Esophagus squamous epithelium (tissue), 5 donors: Measurements from ENCODE around the gene MAST3. TPM values are rescaled to one million over a fixed set of nuclear protein-coding genes. Genes with fewer than 3 reads are reported as not detected.

Experiments used
- DNase-seq: peaks from one replicate; lab custom pipeline; 2025; lab: John Stamatoyannopoulos, UW
- H3K27ac ChIP-seq, 4 donors: fragments of 200-600 bp; sonication (generic); one replicate each; pipeline ENCODE4 v1.5.1; 2016 to 2019; ENCODE audit warnings: mild to moderate bottlenecking in 1 of 4
- H3K27me3 ChIP-seq, 4 donors: fragments of 200-600 bp; sonication (generic); 1 replicate in 3 of 4; 2 replicates in 1 of 4; pipeline versions ENCODE4 v1.5.1 to v1.6.0; 2017 to 2021; ENCODE audit warnings: antibody characterized with exemption in 1 of 4
- H3K36me3 ChIP-seq, 3 donors: fragments of 200-600 bp; sonication (generic); one replicate each; pipeline ENCODE4 v1.5.1; 2016 to 2019
- H3K4me1 ChIP-seq, 3 donors: fragments of 200-600 bp; sonication (generic); one replicate each; pipeline ENCODE4 v1.5.1; 2017 to 2019
- H3K4me3 ChIP-seq, 4 donors: fragments of 200-600 bp; sonication (generic); 1 replicate in 3 of 4; 2 replicates in 1 of 4; pipeline ENCODE4 v1.5.1; 2016 to 2019; ENCODE audit warnings: mild to moderate bottlenecking in 2 of 4, moderate library complexity in 1 of 4
- H3K9me3 ChIP-seq, 3 donors: fragments of 200-600 bp; sonication (generic); one replicate each; pipeline ENCODE4 v1.5.1; 2016 to 2019
- CTCF ChIP-seq, 6 experiments: fragments of 450-650 bp in 4 of 6; fragments of 200-600 bp in 2 of 6; sonication (generic) in 2 of 6; IDR thresholded peaks; one replicate each; pipeline ENCODE4 v1.5.1; 2016 to 2019; ENCODE audit warnings: antibody characterized with exemption in 6 of 6, mild to moderate bottlenecking in 4 of 6, moderate library complexity in 4 of 6
- POLR2A ChIP-seq, 4 donors: fragments of 450-650 bp; IDR thresholded peaks; one replicate each; pipeline ENCODE4 v1.6.1; 2017; ENCODE audit warnings: antibody characterized with exemption in 4 of 4, mild to moderate bottlenecking in 4 of 4, moderate library complexity in 3 of 4
- WGBS, 2 donors: methylation state at CpG; one replicate each; pipeline ENCODE4 v1.1.5; 2018; 5-methylcytosine and 5-hydroxymethylcytosine counted together
- intact Hi-C: fragments of 100-400 bp; cut with DNase I; formaldehyde crosslinking; loops from one replicate; pipeline ENCODE4 v1.15.0; 2022
- total RNA-seq, 4 donors: library from RNA; depleted of rRNA; stranded (reverse); fragments of >200 nt; gene quantifications; one replicate each; pipeline ENCODE4 v1.1.0, GENCODE V29; 2016
- donor health status: DM: yes; HTN: yes; CAD: no.

The MAST3 gene
- total RNA-seq, 4 donors from 2014 or later: 2.3 to 4.8 (median 4.1) TPM

- TF ChIP-seq POLR2A (IDR thresholded peaks at IDR 0.05) (peak in 3 of 4 donors; percentile 36 to 89 (median 78)), CTCF (IDR thresholded peaks at IDR 0.05) (peak in 1 of 6 experiments; percentile 8)
- Histone ChIP-seq H3K27ac (peak within 1 kb of the TSS; percentile 82 to 98 (median 96)), H3K4me3 (peak within 1 kb of the TSS; percentile 48 to 89 (median 77))
These were observed 95.3 kb downstream of the MAST3 start, which contains the start of gene MPV17L2 for GRCh38 chr19:18192673-18193387. MPV17L2 (plus strand) TSS chr19:18193218; CDS start chr19:18193282, 64 bp downstream.

GRCh38 chr19:18193388-18194180 is 96.0 kb downstream of the MAST3 start:
- H3K9me3 ChIP-seq: no peaks in the 10 kb centered on the region
- no peaks in the 10 kb centered on the region for H3K27me3 ChIP-seq
- H3K27ac ChIP-seq: peak overlapping the region; percentile 75 to 98 (median 91)
- intact Hi-C loops: no loop called here
- peak overlapping the region; percentile 48 to 89 (median 77) for H3K4me3 ChIP-seq
- no peak for DNase-seq
- WGBS, 2 donors: 0 to 20% methylated on average over 1 to 2 of the region's 46 CpGs
- TF ChIP-seq POLR2A (IDR thresholded peaks at IDR 0.05) (no peak), CTCF (IDR thresholded peaks at IDR 0.05) (no peak)
- H3K4me1 ChIP-seq: peaks cover 24 to 34% (median 24%) of the 10 kb centered on the region in 3 donors
- peaks cover 0 to 27% (median 3%) of the 10 kb centered on the region in 3 donors for H3K36me3 ChIP-seq

More at GRCh38 chr19:18192673-18193387, 95.3 kb downstream of the MAST3 start, which contains the start of gene MPV17L2:
- intact Hi-C loops: no loop called here
- peak; percentile 100 for DNase-seq
- Histone ChIP-seq H3K4me1 (peaks cover 24 to 34% (median 24%) of the 10 kb centered on the region in 3 donors), H3K9me3 (no peaks in the 10 kb centered on the region), H3K27me3 (no peaks in the 10 kb centered on the region), H3K36me3 (peaks cover 0 to 20% (median 3%) of the 10 kb centered on the region in 3 donors)
- WGBS, 2 donors: 0 to 1% methylated on average over 9 to 18 of the region's 74 CpGs

- peak overlapping the region in 3 of 4 donors; percentile 70 to 89 (median 84) for H3K4me3 ChIP-seq
- peaks cover 0 to 33% (median 3%) of the 10 kb centered on the region in 3 donors for H3K36me3 ChIP-seq
- no peak for DNase-seq
- peak overlapping the region; percentile 30 to 93 (median 82) for H3K27ac ChIP-seq
- 46 to 52% methylated on average over 10 of the region's 12 CpGs for WGBS, 2 donors
- H3K9me3 ChIP-seq: no peaks in the 10 kb centered on the region
- intact Hi-C loops: no loop called here
- peaks cover 24 to 34% (median 24%) of the 10 kb centered on the region in 3 donors for H3K4me1 ChIP-seq
- TF ChIP-seq CTCF (IDR thresholded peaks at IDR 0.05) (no peak), POLR2A (IDR thresholded peaks at IDR 0.05) (no peak)
- no peaks in the 10 kb centered on the region for H3K27me3 ChIP-seq
These were observed 96.6 kb downstream of the MAST3 start for GRCh38 chr19:18194181-18194530.

- intact Hi-C loops: loop anchor here (5.0 kb wide), 1 partner anchor 63 kb away; a partner anchor contains a TSS
- Histone ChIP-seq H3K9me3 (no peaks in the 10 kb centered on the region), H3K27me3 (no peaks in the 10 kb centered on the region), H3K4me1 (peaks cover 24 to 34% (median 24%) of the 10 kb centered on the region in 3 donors), H3K4me3 (peak overlapping the region in 3 of 4 donors; percentile 13 to 89 (median 84)), H3K36me3 (peaks cover 0 to 38% (median 3%) of the 10 kb centered on the region in 3 donors), H3K27ac (peak overlapping the region; percentile 12 to 93 (median 60))
- WGBS, 2 donors: 5 to 26% methylated on average over 6 to 8 of the region's 27 CpGs
- TF ChIP-seq POLR2A (IDR thresholded peaks at IDR 0.05) (no peak), CTCF (IDR thresholded peaks at IDR 0.05) (no peak)
- DNase-seq: no peak
These were observed 97.1 kb downstream of the MAST3 start for GRCh38 chr19:18194554-18195238.
